Smooth muscle cell (in vitro differentiated cells): ENCODE measurements around the gene LGALS3BP. TPM values are rescaled to one million over a fixed set of nuclear protein-coding genes. Genes with fewer than 3 reads are reported as not detected.

Experiments used
- DNase-seq: peaks from one replicate; lab custom pipeline; 2025; ENCODE audit not compliant: unreplicated experiment; lab: John Stamatoyannopoulos, UW
- H2AFZ ChIP-seq: fragments of 200-600 bp; sonication (generic); 2 replicates; pipeline ENCODE4 v1.6.0; 2016; ENCODE audit warnings: antibody characterized with exemption, low read depth, mild to moderate bottlenecking
- H3F3A ChIP-seq: fragments of 200-600 bp; sonication (generic); 2 replicates; pipeline ENCODE4 v1.6.0; 2017; ENCODE audit warnings: antibody characterized with exemption, low read depth
- H3K27ac ChIP-seq: fragments of 200-600 bp; sonication (generic); 2 replicates; pipeline ENCODE4 v1.5.1; 2016; ENCODE audit warnings: low read depth, mild to moderate bottlenecking
- H3K27me3 ChIP-seq: fragments of 200-600 bp; sonication (generic); 2 replicates; pipeline ENCODE4 v1.6.1; 2016; ENCODE audit warnings: low read depth, mild to moderate bottlenecking
- H3K36me3 ChIP-seq: fragments of 200-600 bp; sonication (generic); 2 replicates; pipeline ENCODE4 v1.5.1; 2016; ENCODE audit warnings: low read depth
- H3K4me1 ChIP-seq: fragments of 200-600 bp; sonication (generic); 2 replicates; pipeline ENCODE4 v1.5.1; 2016; ENCODE audit warnings: low read depth
- H3K4me2 ChIP-seq: fragments of 200-600 bp; sonication (generic); 2 replicates; pipeline ENCODE4 v1.6.0; 2016; ENCODE audit warnings: mild to moderate bottlenecking
- H3K4me3 ChIP-seq: fragments of 200-600 bp; sonication (generic); 2 replicates; pipeline ENCODE4 v1.5.1; 2016; ENCODE audit warnings: mild to moderate bottlenecking
- H3K79me2 ChIP-seq: fragments of 200-600 bp; sonication (generic); 2 replicates; pipeline ENCODE4 v1.6.0; 2016; ENCODE audit warnings: low read depth, mild to moderate bottlenecking
- H3K9ac ChIP-seq: fragments of 200-600 bp; sonication (generic); 2 replicates; pipeline ENCODE4 v1.6.0; 2016; ENCODE audit warnings: low read depth
- H3K9me3 ChIP-seq: fragments of 200-600 bp; sonication (generic); replicated peaks from 2 replicates; pipeline ENCODE4 v1.5.1; 2016; ENCODE audit warnings: low read depth
- H4K20me1 ChIP-seq: fragments of 200-600 bp; sonication (generic); 2 replicates; pipeline ENCODE4 v1.6.0; 2016; ENCODE audit warnings: low read depth
- CTCF ChIP-seq: fragments of 200-600 bp; sonication (generic); IDR thresholded peaks from 2 replicates; pipeline ENCODE4 v1.5.1; 2017; ENCODE audit warnings: borderline replicate concordance, mild to moderate bottlenecking, antibody characterized with exemption; ENCODE audit not compliant: insufficient read depth, poor library complexity, severe bottlenecking
- WGBS: methylation state at CpG from one replicate; pipeline ENCODE4 v1.1.7; 2016; ENCODE audit warnings: low lambda C conversion rate; 5-methylcytosine and 5-hydroxymethylcytosine counted together
- polyA plus RNA-seq: library from polyadenylated mRNA; unstranded; fragments of >200 nt; fragmentation: Nextera tagmentation; extraction: Ambion mirVana; gene quantifications from 2 replicates; pipeline ENCODE4 v1.2.1, GENCODE V29; 2016
- total RNA-seq: library from RNA; depleted of rRNA; stranded (reverse); fragments of >200 nt; gene quantifications from 2 replicates; pipeline ENCODE4 v1.2.3, GENCODE V29; 2014

The LGALS3BP gene
- total and polyA plus RNA-seq, 2 experiments from 2014 or later: 66.5 to 151 TPM

- Histone ChIP-seq H3K27ac (no peak overlapping the region), H3K9ac (no peak overlapping the region), H3K27me3 (no peaks in the 10 kb centered on the region), H2AFZ (no peak overlapping the region), H3K9me3 (no peaks in the 10 kb centered on the region), H3F3A (no peaks in the 10 kb centered on the region), H3K4me1 (no peaks in the 10 kb centered on the region), H4K20me1 (peaks cover 80% of the 10 kb centered on the region), H3K36me3 (no peaks in the 10 kb centered on the region), H3K4me3 (no peak overlapping the region), H3K79me2 (peaks cover 9% of the 10 kb centered on the region), H3K4me2 (no peak overlapping the region)
- DNase-seq: no peak
- no peak for TF ChIP-seq CTCF
- 97% methylated on average over 27 of the region's 27 CpGs for WGBS
These were observed 17.6 kb upstream of the LGALS3BP start for GRCh38 chr17:78997231-78997741.

- Histone ChIP-seq H3K36me3 (no peaks in the 10 kb centered on the region), H3K9me3 (no peaks in the 10 kb centered on the region), H3K9ac (no peak overlapping the region), H3K27me3 (no peaks in the 10 kb centered on the region), H3F3A (no peaks in the 10 kb centered on the region), H3K79me2 (peaks cover 4% of the 10 kb centered on the region), H2AFZ (no peak overlapping the region), H3K27ac (no peak overlapping the region), H3K4me2 (no peak overlapping the region), H3K4me3 (no peak overlapping the region), H3K4me1 (no peaks in the 10 kb centered on the region), H4K20me1 (peaks cover 79% of the 10 kb centered on the region)
- DNase-seq: no peak
- 98% methylated on average over 16 of the region's 16 CpGs for WGBS
- TF ChIP-seq CTCF: no peak
These were observed 17.1 kb upstream of the LGALS3BP start for GRCh38 chr17:78996781-78997201.

GRCh38 chr17:78995761-78996451, 16.2 kb upstream of the LGALS3BP start:
- Histone ChIP-seq H3K27ac (no peak overlapping the region), H3K4me3 (no peak overlapping the region), H3K4me2 (no peak overlapping the region), H3K79me2 (no peaks in the 10 kb centered on the region), H3K4me1 (no peaks in the 10 kb centered on the region), H3F3A (no peaks in the 10 kb centered on the region), H3K36me3 (no peaks in the 10 kb centered on the region), H3K9ac (no peak overlapping the region), H2AFZ (no peak overlapping the region), H3K9me3 (no peaks in the 10 kb centered on the region), H3K27me3 (no peaks in the 10 kb centered on the region), H4K20me1 (peaks cover 70% of the 10 kb centered on the region)
- 95% methylated on average over 18 of the region's 18 CpGs for WGBS
- no peak for TF ChIP-seq CTCF
- DNase-seq: no peak
